Middle frontal gyrus (tissue), 1 donor: Measurements from ENCODE around the gene NELFA.

Experiments
- DNase-seq: peaks from one replicate; pipeline ENCODE4 v3.0.0-alpha.2; 2015; ENCODE audit warnings: low spot score; ENCODE audit errors: extremely low spot score

Gene NELFA

GRCh38 chr4:1939664-1940509, 68.9 kb downstream of the NELFA start:
- no peak for DNase-seq

- no peak for DNase-seq
These were observed 70.7 kb downstream of the NELFA start for GRCh38 chr4:1938027-1938426.

GRCh38 chr4:1937550-1937949, 71.2 kb downstream of the NELFA start:
- DNase-seq, result no peak

GRCh38 chr4:1933700-1934099, 75.1 kb downstream of the NELFA start:
- DNase-seq, result no peak

DNA sequence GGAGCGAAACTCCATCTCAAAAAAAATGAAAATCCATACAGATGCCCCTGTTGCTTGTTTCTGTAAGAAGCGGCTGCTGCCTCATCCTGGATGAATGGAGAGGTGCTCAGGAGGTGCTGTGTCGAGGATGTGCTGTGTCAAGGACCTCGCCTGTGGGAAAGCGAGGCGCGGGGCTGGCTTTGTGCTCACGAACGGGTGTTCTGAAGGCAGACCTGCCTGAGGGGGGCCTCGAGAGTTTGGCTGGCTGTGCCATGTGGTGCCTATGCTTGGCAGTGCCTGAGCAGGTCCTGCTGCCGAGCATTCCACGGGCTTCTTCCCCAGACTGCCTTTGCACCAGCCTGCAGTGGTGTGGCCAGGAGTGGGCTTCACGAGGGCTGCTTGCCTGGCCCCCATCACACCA, 76.0 kb downstream of the NELFA start:
- DNase-seq, result no peak
